GM12892 (cell line): ENCODE data around the gene CTDNEP1.

Experiments used
- POLR2A ChIP-seq: IDR thresholded peaks from 2 replicates; pipeline ENCODE4 v1.6.1; 2011; ENCODE audit warnings: low read depth, low read length, control low read depth
- TAF1 ChIP-seq: IDR thresholded peaks from 2 replicates; pipeline ENCODE4 v1.6.1; 2011; ENCODE audit warnings: low read depth, mild to moderate bottlenecking, control low read depth, low read length, borderline replicate concordance

DNA sequence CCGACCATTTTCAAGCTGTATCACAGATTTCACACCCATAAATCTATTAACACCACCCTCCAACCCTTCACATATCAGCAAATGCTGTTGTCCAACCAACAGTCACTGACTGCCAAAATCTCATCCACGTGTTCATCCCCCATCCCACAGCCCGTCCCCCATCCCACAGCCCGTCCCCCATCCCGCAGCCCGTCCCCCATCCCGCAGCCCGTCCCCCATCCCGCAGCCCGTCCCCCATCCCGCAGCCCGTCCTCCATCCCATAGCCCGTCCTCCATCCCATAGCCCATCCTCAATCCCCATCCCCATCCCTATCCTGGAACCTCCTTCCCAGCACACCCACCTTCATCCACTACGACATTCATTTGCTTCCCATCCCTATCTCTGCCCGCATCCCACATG, 46.0 kb downstream of the CTDNEP1 start:
- TF ChIP-seq POLR2A = no peak
- no peak for TF ChIP-seq TAF1
